T-helper 22 cell (primary cell): ENCODE results near the gene NUAK2.
"Not testable (repeated sequence)": the region's sequence is repeated elsewhere in the genome, so short reads cannot be mapped to it uniquely, and the experiment has no call there.

Experiments used
- DNase-seq: peaks from one replicate; pipeline ENCODE4 v3.0.0-alpha.2; 2020; ENCODE audit warnings: low read depth

The NUAK2 gene

GRCh38 chr1:205297546-205298177 is 23.9 kb downstream of the NUAK2 start:
- not testable (repeated sequence) for DNase-seq

GRCh38 chr1:205296154-205296553 is 25.4 kb downstream of the NUAK2 start:
- no peak for DNase-seq

DNA sequence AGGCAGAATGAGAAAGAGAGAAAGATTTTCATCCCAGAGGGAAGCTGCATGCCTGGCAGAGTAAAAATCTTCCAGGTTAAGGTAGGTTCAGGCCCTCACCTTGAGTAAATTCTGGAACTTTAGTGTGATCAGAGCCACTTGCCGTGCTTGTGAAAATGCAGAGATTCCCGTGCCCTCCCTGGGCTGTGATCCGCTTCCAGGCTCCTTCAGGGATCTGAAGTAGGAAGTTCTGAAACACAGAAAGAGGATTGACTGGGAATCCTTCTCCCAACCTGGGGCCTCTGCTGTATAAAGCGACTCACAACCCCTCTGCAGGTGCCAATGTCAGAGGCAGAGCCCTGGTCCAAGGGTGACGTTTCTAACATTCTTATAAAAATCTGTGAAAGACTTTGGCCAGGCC is 26.6 kb downstream of the NUAK2 start:
- no peak for DNase-seq

GRCh38 chr1:205294175-205294917 is 27.2 kb downstream of the NUAK2 start:
- DNase-seq = no peak

DNA sequence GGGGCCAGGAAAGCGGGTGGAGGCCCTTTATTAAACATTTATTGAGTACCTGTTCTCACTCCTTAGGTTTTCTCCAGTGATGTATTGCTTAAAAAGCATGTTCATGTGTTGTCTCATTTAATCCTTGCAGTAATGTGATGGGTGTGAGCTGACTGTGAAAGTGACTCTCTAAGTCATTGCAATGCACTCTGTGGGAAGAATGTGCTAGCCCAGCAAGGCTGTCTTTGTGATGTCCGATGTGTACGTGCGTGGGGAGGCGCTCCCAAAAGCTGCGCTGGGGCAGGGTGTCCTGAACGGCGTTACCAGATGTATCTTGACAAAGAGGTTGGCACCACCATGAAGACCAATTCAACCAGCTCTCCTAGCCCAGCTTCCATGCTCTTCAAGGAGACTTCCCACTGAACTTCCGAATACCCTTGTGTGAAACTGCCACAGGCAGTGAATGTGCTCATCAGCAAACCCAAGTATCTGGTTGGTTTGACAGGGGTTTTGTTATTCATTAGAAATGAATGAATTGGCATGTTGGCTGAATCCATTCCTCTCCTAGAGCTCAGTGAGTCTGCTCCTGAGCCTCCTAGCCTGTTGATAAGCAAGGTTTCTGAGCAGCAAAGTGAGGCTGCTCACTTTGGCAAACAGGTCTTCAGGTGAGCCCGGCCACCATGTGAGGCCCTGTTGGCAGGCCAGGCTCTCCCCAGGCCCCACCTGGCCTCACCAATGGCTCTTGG is 28.0 kb downstream of the NUAK2 start:
- no peak for DNase-seq

DNA sequence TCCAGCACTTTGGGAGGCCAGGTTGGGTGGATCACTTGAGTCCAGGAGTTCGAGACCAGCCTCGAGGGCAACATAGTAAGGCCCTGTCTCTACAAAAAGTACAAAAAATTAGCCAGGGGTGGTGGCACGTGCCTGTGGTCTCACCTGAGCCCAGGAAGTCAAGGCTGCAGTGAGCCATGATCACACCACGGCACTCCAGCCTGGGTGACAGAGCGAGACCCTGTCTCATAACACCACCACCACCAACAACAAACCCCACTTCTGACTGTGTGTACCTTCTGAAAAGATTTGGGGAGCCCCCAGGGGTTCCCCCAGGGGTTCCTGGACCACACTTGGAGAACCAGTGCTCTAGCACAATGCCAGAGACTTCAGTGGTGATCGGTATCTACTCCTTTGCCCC is 29.9 kb downstream of the NUAK2 start:
- no peak for DNase-seq

- peak; percentile 80 for DNase-seq
These were observed 33.6 kb downstream of the NUAK2 start for GRCh38 chr1:205287767-205288559.

DNA sequence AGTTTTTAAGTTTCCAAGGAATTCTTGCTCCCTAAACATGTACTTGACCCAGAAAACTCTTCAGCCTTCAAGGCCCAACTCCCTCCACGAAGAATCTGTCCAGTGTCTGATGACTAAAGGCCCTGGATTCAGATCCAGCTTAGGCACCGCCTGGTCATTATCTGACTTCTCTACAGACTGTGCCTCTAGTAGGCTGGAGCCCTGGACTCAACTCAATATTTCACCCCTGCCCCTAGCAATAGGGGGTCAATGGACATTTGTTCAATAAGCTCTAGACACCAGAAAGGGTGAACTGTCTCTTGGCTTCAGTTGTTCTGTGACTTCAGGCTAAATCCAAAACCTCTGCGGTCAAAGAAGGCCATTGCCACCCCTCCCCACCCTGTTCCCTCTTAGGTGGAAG is 34.5 kb downstream of the NUAK2 start:
- no peak for DNase-seq

GRCh38 chr1:205286335-205286950 is 35.1 kb downstream of the NUAK2 start:
- DNase-seq = peak; percentile 54

- DNase-seq = peak; percentile 47
These were observed 36.0 kb downstream of the NUAK2 start for GRCh38 chr1:205285381-205286101.

GRCh38 chr1:205284420-205285144 is 37.0 kb downstream of the NUAK2 start:
- DNase-seq = peak; percentile 89

GRCh38 chr1:205283270-205284147 is 38.0 kb downstream of the NUAK2 start:
- no peak for DNase-seq

- DNase-seq = not testable (repeated sequence)
These were observed 40.7 kb downstream of the NUAK2 start for GRCh38 chr1:205280666-205281395.

GRCh38 chr1:205279986-205280385 is 41.6 kb downstream of the NUAK2 start:
- DNase-seq = no peak

- no peak for DNase-seq
These were observed 44.9 kb downstream of the NUAK2 start for GRCh38 chr1:205276689-205277065.

DNA sequence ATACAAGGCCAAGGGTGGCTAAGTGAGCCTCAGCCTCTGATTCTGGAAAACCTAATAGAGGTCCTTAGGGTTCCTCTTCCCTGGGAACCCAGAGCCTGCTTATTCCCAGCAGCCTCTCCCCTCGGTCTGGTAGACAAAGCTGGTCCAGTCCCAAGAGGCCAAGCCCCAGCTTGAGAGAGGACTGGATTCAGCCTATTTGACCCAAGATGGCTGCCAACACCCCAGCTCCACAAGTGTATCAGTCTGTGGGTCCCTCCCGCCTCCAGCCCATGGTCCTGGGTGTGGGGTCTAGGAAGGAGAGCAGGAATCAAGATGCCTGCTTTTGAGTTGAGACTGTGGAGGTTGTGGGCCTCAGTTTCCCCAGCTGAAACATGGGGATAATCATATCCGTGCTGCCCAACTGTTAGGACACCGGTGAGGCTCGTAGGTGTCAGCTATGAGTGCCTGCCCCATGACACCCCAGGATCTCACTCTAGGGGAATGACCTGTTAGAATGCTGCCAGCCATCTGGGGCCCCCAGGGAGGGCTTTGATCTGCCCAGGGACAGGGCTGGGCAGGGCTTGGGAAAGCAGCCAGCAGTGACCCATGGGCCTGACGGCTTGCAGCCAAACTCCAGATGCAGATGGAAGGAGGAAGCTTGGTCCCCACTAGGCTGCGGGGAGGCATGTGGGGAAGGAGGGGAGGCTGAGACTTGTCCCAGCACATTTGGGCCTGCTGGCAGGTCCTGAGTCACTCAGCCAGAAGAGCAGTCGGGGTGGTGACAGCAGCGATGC is 45.4 kb downstream of the NUAK2 start:
- DNase-seq = no peak

DNA sequence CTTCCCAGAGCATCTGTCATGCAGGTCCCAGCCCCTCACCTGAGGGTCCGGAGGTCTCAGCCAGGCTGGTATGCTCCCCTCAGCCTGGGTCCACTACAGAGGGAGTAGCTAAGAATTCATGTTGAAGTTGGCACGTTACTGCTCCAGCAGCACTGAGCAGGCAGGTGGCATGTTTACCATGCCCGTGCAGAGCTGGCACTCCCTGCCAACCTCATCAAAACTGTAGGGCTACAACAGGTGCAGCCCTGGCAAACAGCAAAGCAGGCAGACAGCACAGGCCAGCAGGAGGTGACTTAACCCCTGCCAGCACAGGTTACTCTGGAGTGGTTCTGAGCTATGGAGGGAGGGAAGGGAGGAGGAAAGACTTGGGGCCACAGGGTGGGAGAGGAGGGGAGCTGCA is 46.4 kb downstream of the NUAK2 start:
- no peak for DNase-seq
